Lower leg skin (tissue), 3 donors: ENCODE data around the gene FAH.

Experiments
- POLR2A ChIP-seq, 2 donors: fragments of 450-650 bp; IDR thresholded peaks; one replicate each; pipeline ENCODE4 v1.6.1; 2016 to 2017; ENCODE audit warnings: antibody characterized with exemption in 2 of 2, mild to moderate bottlenecking in 1 of 2, moderate library complexity in 1 of 2
- TF ChIP-seq, protein P1 (sequence below), 3 donors: fragments of 450-650 bp; IDR thresholded peaks; one replicate each; pipeline ENCODE4 v1.5.1; 2016; ENCODE audit warnings: antibody characterized with exemption in 3 of 3, mild to moderate bottlenecking in 3 of 3, moderate library complexity in 2 of 3

DNA sequence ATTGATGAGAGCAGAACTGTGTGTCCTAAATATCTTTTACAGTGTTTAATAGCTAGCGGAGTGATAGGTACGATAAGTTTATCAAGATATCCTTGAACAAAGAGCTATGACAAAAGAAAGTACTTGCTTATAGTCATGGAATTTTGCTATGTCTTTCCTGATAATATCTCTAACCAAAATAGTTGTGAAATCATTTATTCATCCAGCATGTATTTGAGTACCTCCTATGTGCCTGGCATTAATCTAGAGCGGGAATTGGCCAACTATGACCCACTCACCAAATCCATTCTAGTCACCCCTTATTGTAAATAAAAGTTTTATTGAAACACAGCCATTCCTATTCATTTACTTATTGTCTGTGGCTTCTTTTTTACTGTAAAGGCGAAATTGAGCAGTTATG, 46.7 kb upstream of the FAH start:
- TF ChIP-seq, protein P1, sequence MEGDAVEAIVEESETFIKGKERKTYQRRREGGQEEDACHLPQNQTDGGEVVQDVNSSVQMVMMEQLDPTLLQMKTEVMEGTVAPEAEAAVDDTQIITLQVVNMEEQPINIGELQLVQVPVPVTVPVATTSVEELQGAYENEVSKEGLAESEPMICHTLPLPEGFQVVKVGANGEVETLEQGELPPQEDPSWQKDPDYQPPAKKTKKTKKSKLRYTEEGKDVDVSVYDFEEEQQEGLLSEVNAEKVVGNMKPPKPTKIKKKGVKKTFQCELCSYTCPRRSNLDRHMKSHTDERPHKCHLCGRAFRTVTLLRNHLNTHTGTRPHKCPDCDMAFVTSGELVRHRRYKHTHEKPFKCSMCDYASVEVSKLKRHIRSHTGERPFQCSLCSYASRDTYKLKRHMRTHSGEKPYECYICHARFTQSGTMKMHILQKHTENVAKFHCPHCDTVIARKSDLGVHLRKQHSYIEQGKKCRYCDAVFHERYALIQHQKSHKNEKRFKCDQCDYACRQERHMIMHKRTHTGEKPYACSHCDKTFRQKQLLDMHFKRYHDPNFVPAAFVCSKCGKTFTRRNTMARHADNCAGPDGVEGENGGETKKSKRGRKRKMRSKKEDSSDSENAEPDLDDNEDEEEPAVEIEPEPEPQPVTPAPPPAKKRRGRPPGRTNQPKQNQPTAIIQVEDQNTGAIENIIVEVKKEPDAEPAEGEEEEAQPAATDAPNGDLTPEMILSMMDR (IDR thresholded peaks at IDR 0.05), result no peak
- no peak for TF ChIP-seq POLR2A (IDR thresholded peaks at IDR 0.05)
